Measurements from ENCODE around the gene RANBP17.
"Not testable (repeated sequence)": the region's sequence is repeated elsewhere in the genome, so short reads cannot be mapped to it uniquely, and the experiment has no call there.

RANBP17 gene

DNA sequence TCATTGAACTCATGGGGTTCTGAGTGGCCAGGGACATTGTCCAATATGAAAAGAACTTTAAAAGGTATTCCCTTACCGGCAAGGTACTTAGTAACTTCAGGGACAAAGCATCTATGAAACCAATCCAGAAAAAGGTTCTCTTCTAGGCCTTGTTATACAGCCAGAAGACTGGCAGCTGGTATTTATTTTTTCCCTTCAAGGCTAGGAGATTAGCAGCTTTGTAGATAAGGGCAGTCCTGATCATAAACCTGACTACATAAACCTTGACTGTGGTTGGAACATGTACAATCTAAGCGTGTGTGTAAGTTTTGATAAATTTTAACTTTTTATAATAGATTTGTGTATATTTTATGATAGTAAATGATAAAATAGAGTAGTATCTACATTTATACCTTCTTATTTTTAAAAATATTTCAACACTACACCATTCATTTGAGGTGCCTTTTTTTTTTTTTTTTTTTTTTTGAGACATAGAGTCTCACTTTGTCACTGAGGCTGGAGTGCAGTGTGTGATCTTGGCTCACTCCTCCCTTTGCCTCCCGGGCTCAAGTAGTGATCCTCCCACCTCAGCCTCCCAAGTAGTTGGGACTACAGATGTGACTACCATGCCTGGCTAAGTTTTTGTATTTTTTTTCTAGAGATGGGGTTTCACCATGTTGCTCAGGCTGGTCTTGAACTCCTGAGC, 24.5 kb downstream of the RANBP17 start:
- Histone ChIP-seq H3K9ac (ENCODE audit: low read depth, low read length) (no peak overlapping the region), H3K36me3 (ENCODE audit: insufficient read depth, low read length) (no peaks in the 10 kb centered on the region), H3K9me3 (ENCODE audit: control insufficient read depth, insufficient read depth, low read length) (no peaks in the 10 kb centered on the region), H3K4me1 (ENCODE audit: insufficient read depth, low read length) (no peaks in the 10 kb centered on the region)

DNA sequence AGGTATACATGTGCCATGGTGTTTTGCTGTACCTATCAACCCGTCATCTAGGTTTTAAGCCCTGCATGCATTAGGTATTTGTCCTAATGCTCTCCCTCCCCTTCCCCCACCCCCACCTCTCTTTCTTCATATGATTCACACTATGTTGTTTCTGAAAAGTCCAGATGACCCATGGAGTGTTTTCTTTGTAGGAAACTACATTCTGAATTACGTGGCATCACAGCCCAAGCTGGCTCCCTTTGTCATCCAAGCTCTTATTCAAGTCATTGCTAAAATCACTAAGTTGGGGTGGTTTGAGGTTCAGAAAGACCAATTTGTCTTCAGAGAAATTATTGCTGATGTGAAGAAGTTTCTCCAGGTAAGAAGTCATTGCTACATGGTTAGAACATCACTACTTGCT, 30.4 kb downstream of the RANBP17 start:
- Histone ChIP-seq H3K9ac (ENCODE audit: low read depth, low read length) (no peak overlapping the region), H3K9me3 (ENCODE audit: control insufficient read depth, insufficient read depth, low read length) (no peaks in the 10 kb centered on the region), H3K4me1 (ENCODE audit: insufficient read depth, low read length) (no peaks in the 10 kb centered on the region), H3K36me3 (ENCODE audit: insufficient read depth, low read length) (no peaks in the 10 kb centered on the region)

DNA sequence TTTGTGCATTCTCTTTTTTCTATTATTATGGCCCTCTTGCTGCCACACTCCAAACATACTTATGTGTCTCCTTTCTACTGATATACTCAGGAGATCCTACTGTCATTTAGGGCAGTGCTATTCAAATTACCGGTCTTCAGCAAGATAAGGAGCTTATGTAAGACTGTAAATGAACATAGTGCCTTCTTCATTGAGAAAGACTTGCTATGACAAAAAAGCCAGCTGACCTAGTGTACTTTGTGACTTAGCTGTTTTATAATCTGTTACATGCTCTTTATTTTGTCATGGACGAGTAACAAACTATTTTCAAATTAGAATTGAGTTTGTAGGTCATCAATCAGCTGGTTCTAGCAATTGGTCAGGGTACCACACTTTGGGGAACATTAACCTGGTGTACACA, 32.8 kb downstream of the RANBP17 start:
- Histone ChIP-seq H3K4me1 (ENCODE audit: insufficient read depth, low read length) (no peaks in the 10 kb centered on the region), H3K9me3 (ENCODE audit: control insufficient read depth, insufficient read depth, low read length) (no peaks in the 10 kb centered on the region), H3K9ac (ENCODE audit: low read depth, low read length) (no peak overlapping the region), H3K36me3 (ENCODE audit: insufficient read depth, low read length) (no peaks in the 10 kb centered on the region)

DNA sequence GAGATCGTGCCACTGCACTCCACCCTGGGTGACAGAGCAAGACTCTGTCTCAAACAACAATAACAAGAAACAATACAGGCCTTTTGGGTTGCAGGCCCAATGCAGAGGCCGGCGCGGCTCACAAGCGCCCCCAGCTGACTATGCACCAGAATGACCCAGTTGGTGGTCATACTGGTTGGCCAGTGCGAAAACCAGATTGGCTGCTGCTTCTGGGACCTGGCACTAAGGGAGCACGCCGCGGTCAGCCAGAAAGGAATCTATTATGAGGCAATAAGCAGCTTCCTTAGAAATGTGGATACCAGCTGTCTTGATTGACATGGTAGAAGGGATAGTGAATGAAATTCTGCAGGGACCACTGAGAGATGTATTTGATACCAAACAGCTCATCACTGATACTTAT, 35.0 kb downstream of the RANBP17 start:
- Histone ChIP-seq H3K9ac (ENCODE audit: low read depth, low read length) (no peak overlapping the region), H3K9me3 (ENCODE audit: control insufficient read depth, insufficient read depth, low read length) (no peaks in the 10 kb centered on the region), H3K36me3 (ENCODE audit: insufficient read depth, low read length) (no peaks in the 10 kb centered on the region), H3K4me1 (ENCODE audit: insufficient read depth, low read length) (no peaks in the 10 kb centered on the region)

DNA sequence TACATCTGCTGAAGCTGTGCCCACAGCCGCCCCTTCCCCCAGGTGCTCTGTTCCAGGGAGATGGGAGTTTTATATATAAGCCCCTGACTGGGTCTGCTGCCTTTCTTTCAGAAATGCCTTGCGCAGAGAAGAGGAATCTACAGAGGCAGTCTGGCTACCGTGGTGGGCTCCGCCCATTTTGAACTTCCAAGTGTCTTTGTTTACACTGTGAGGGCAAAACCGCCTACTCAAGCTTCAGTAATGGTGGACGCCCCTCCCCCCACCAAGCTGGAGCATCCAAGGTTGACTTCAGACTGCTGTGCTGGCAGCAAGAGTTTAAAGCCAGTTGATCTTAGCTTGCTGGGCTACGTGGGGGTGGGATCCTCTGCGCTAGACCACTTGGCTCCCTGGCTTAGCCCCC, 41.3 kb downstream of the RANBP17 start:
- Histone ChIP-seq H3K9ac (ENCODE audit: low read depth, low read length) (no peak overlapping the region), H3K9me3 (ENCODE audit: control insufficient read depth, insufficient read depth, low read length) (no peaks in the 10 kb centered on the region), H3K36me3 (ENCODE audit: insufficient read depth, low read length) (no peaks in the 10 kb centered on the region; the same call in none of the 2 replicates), H3K4me1 (ENCODE audit: insufficient read depth, low read length) (no peaks in the 10 kb centered on the region)

DNA sequence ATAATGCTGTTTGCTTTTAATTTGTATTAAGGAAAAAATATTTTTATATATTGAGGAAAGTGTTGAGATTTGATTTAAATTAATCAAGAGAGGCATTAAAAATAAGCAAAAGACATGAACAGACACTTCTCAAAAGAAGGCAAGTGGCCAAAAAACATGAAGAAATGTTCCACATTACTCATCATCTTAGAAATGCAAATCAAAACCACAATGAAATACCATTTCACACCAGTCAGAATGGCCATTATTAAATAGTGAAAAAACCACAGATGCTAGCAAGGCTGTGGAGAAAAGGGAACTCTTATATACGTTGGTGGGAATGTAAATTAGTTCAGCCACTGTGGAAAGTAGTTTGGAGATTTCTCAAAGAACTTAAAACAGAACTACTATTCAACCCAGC, 45.9 kb downstream of the RANBP17 start:
- H3K9ac ChIP-seq (ENCODE audit: low read depth, low read length): no peak overlapping the region
- H3K36me3 ChIP-seq (ENCODE audit: insufficient read depth, low read length): no peaks in the 10 kb centered on the region; the same call in none of the 2 replicates
- H3K4me1 ChIP-seq (ENCODE audit: insufficient read depth, low read length): no peaks in the 10 kb centered on the region
- H3K9me3 ChIP-seq (ENCODE audit: control insufficient read depth, insufficient read depth, low read length): no peaks in the 10 kb centered on the region

DNA sequence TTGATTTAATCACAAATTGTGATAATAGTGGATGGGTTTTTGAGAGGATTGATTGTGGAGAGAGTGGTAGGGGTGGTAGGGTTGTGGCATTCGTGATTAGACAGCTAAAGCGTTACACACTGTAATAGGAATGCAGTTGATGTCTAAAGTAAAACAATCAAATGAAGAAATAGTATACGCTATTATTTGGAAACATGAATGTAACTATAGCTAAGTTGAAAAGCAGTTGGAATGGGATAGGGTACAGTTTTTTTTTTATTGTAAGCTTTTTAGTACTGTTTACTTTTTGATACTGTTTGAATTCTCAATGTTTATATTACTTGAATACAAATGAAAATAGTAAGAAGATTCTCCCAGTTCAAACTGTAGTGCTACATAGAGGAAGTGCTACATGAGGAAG, 51.8 kb downstream of the RANBP17 start:
- Histone ChIP-seq H3K9me3 (ENCODE audit: control insufficient read depth, insufficient read depth, low read length) (no peaks in the 10 kb centered on the region), H3K36me3 (ENCODE audit: insufficient read depth, low read length) (no peaks in the 10 kb centered on the region; the same call in 1 of the 2 replicates), H3K4me1 (ENCODE audit: insufficient read depth, low read length) (no peaks in the 10 kb centered on the region), H3K9ac (ENCODE audit: low read depth, low read length) (no peak overlapping the region)

DNA sequence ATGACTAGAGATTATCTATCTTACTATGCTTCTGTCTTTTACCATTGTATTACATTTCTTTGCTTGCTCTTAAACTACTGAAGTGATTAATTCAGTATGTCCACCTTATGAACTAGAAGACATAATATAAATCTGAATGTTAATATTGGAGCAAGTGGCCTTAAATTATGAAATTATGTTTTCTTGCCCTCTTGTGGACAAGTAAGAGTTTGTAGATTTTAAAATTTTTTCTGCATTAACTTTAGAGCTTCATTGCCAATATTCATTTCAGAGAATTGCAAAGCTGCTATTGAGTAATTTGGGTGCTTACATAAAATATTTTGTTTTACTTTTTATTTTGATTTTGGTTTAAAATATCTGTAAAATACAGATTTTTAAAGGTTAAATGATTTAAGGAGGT, 55.3 kb downstream of the RANBP17 start:
- Histone ChIP-seq H3K4me1 (ENCODE audit: insufficient read depth, low read length) (no peaks in the 10 kb centered on the region), H3K9me3 (ENCODE audit: control insufficient read depth, insufficient read depth, low read length) (no peaks in the 10 kb centered on the region), H3K9ac (ENCODE audit: low read depth, low read length) (no peak overlapping the region), H3K36me3 (ENCODE audit: insufficient read depth, low read length) (no peaks in the 10 kb centered on the region; the same call in none of the 2 replicates)

DNA sequence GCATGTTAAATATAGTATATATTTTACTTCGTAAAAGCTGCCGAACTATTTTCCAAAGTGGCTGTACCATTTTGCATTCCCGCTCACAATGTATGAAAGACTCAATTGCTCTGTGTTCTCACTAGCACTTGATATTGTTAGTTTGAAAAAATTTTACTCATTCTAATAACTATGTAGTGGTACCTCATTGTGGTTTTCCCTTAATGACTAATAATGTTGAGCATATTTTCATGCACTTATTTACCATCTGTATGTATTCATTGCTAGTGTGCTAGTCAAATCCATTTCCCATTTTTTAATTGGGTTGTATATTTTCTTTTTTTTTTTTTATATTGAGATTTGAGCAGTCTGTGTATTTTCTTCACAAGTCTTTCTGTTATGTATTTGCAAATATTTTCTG, 58.4 kb downstream of the RANBP17 start:
- no peaks in the 10 kb centered on the region for H3K9me3 ChIP-seq (ENCODE audit: control insufficient read depth, insufficient read depth, low read length)
- no peaks in the 10 kb centered on the region; the same call in 1 of the 2 replicates for H3K36me3 ChIP-seq (ENCODE audit: insufficient read depth, low read length)
- no peaks in the 10 kb centered on the region for H3K4me1 ChIP-seq (ENCODE audit: insufficient read depth, low read length)
- H3K9ac ChIP-seq (ENCODE audit: low read depth, low read length): no peak overlapping the region

DNA sequence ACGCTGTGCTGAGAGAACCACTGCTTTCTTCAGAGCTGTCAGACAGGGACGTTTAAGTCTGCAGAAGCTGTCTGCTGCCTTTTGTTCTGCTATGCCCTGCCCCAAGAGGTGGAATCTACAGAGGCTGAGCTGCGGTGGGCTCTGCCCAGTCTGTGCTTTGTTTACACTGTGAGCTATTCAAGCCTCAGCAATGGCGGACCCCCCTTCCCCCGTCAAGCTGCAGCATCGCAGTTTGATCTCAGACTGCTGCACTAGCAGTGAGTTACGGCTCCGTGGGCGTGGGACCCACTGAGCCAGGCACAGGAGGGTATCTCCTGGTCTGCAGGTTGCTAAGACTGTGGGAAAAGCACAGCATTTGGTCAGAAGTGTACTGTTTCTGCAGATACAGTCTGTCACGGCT, 60.5 kb downstream of the RANBP17 start:
- H3K9me3 ChIP-seq (ENCODE audit: control insufficient read depth, insufficient read depth, low read length); H3K36me3 ChIP-seq (ENCODE audit: insufficient read depth, low read length); H3K4me1 ChIP-seq (ENCODE audit: insufficient read depth, low read length); H3K9ac ChIP-seq (ENCODE audit: low read depth, low read length): not testable (repeated sequence)

DNA sequence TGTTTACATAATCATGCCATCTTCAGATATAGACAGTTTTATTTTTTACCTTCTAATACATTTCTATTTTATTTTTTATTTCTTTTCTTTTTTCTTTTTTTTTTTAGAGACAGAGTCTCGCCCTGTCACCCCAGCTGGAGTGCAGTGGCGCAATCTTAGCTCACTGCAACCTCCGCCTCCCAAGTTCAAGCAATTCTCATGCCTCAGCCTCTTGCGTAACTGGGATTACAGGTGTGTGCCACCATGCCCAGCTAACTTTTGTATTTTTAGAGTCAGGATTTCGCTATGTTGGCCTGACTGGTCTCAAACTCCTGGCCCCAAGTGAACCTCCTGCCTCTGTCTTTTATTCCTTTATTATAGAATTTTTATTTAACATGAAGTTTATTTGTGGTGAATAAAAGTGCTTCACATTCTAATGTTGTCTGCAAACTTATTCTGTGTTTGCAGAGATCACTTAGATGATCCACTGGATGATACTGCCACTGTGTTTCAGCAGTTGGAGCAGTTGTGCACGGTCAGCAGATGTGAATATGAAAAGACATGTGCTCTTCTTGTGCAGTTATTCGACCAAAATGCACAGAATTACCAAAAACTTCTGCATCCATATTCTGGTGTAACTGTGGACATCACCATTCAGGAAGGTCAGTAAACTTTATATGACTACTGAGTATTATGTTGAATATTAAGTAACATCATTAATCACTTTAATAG, 62.2 kb downstream of the RANBP17 start:
- H3K36me3 ChIP-seq (ENCODE audit: insufficient read depth, low read length): no peaks in the 10 kb centered on the region; the same call in 1 of the 2 replicates
- H3K9ac ChIP-seq (ENCODE audit: low read depth, low read length): no peak overlapping the region
- no peaks in the 10 kb centered on the region for H3K9me3 ChIP-seq (ENCODE audit: control insufficient read depth, insufficient read depth, low read length)
- no peaks in the 10 kb centered on the region for H3K4me1 ChIP-seq (ENCODE audit: insufficient read depth, low read length)

DNA sequence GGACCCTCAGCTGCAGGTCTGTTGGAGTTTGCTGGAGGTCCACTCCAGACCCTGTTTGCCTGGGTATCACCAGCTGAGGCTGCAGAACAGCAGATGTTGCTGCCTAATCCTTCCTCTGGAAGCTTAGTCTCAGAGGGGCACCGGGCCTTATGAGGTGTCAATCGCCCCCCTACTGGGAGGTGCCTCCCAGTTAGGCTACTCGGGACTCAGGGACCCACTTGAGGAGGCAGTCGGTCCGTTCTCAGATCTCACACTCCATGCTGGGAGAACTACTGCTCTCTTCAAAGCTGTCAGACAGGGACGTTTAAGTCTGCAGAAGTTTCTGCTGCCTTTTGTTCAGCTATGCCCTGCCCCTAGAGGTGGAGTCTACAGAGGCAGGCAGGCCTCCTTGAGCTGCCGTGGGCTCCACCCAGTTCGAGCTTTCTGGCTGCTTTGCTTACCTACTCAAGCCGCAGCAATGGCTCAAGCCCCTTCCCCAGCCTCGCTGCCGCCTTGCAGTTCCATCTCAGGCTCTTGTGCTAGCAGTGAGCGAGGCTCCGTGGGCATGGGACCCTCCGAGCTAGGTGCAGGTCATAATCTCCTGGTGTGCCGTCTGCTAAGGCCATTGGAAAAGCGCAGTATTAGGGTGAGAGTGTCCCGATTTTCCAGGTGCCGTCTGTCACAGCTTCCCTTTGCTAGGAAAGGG, 73.9 kb downstream of the RANBP17 start:
- not testable (repeated sequence) for H3K9me3 ChIP-seq (ENCODE audit: control insufficient read depth, insufficient read depth, low read length); H3K4me1 ChIP-seq (ENCODE audit: insufficient read depth, low read length); H3K36me3 ChIP-seq (ENCODE audit: insufficient read depth, low read length)
- H3K9ac ChIP-seq (ENCODE audit: low read depth, low read length): peak overlapping the region; percentile 23; the same call in 1 of the 2 replicates

DNA sequence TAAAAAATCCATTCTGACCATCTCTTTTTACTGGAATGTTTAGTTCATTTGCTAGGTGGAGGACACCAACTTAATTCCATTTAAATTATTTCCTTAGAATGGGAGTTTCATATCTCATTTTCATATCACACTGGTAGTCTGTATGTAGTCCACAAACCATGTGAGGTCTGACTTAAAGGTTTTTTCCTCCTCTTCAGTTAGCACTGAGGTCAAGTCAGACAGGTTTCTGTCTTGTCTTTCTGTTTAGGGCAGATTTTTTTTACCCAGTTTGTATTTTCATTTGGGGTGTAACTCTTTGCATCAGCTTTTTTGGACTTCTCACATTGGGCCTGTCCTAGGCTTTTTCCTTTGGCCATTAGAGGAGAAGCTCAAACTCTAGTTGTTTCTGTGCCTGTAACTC, 75.3 kb downstream of the RANBP17 start:
- Histone ChIP-seq H3K4me1 (ENCODE audit: insufficient read depth, low read length) (no peaks in the 10 kb centered on the region), H3K36me3 (ENCODE audit: insufficient read depth, low read length) (no peaks in the 10 kb centered on the region), H3K9ac (ENCODE audit: low read depth, low read length) (no peak overlapping the region), H3K9me3 (ENCODE audit: control insufficient read depth, insufficient read depth, low read length) (no peaks in the 10 kb centered on the region)

DNA sequence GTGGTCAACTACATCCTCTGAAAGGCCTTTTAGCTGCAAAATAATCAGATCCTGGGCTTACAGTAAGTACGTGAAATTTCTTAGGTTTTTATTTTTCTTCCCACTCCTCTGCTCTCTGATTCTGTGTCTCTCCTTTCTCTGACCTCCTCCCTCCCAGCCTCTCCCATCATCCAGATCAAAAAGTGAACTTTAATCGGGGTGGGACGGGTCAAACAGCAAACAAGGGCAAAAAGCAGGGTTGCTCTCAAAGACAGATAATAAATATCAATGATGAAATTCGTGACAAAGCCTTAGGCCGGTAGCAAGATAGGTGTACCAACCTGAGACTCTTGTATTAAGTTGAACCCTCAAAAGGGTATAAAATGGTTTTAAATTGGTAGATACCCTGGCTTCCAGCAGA, 76.1 kb downstream of the RANBP17 start:
- no peaks in the 10 kb centered on the region for H3K36me3 ChIP-seq (ENCODE audit: insufficient read depth, low read length)
- H3K9ac ChIP-seq (ENCODE audit: low read depth, low read length): no peak overlapping the region
- H3K4me1 ChIP-seq (ENCODE audit: insufficient read depth, low read length): no peaks in the 10 kb centered on the region
- H3K9me3 ChIP-seq (ENCODE audit: control insufficient read depth, insufficient read depth, low read length): no peaks in the 10 kb centered on the region

DNA sequence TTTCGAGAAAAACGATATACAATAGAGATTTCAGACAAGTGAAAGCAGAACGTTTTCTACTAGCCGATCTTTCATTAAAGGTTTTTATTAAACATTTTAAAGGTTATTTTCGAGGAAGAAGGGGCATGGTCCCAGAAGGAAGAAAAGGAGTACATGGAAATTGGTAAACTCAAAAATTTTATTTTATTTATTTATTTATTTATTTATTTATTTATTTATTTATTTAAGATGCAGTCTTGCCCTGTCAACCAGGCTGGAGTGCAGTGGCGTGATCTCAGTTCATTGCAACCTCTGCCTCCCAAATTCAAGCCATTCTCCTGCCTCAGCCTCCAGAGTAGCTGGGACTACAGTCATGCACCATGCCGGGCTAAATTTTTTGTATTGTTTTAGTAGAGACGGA, 77.4 kb downstream of the RANBP17 start:
- Histone ChIP-seq H3K9me3 (ENCODE audit: control insufficient read depth, insufficient read depth, low read length) (no peaks in the 10 kb centered on the region), H3K4me1 (ENCODE audit: insufficient read depth, low read length) (no peaks in the 10 kb centered on the region), H3K9ac (ENCODE audit: low read depth, low read length) (no peak overlapping the region), H3K36me3 (ENCODE audit: insufficient read depth, low read length) (no peaks in the 10 kb centered on the region)
